NCI-H345 treated with DMSO at 0.1 percent for 48 hours (cell line): ENCODE results near the gene RPTOR.

ENCODE experiments used
- DNase-seq: peaks from one replicate; lab custom pipeline; 2025; ENCODE audit not compliant: unreplicated experiment; lab: John Stamatoyannopoulos, UW

RPTOR gene

DNA sequence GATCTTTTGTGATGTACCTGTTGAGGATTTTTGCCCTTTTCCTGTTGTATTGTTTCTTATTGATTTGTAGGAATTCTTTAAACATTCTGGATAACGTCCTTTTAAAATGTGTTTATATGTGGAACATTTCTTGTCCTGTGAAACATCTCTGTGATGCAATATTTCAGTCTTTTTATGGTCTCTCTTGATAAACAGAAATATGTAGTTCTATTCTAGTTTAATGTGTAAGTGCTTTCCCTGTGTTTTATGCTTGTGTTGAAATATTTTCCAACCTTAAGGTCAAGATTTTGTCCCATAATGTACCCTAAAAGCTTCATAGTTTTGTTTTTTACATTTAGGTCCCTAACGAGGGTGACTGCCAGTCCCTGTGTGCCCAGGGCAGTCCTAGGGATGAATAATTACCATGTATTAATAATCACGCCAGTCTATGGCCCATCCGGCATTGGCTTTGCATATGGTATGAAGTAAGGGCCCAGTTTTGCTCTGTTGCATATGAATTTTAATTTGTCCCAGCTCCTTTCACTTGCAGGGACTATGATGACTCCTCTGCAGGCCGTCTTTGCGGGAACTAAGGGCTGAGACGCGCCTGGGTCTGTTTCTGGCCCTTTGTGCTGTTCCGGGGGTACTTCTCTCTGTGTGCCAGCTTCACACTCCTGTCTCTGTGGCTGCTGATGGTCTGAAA lies 44.2 kb downstream of the RPTOR start:
- DNase-seq = no peak

DNA sequence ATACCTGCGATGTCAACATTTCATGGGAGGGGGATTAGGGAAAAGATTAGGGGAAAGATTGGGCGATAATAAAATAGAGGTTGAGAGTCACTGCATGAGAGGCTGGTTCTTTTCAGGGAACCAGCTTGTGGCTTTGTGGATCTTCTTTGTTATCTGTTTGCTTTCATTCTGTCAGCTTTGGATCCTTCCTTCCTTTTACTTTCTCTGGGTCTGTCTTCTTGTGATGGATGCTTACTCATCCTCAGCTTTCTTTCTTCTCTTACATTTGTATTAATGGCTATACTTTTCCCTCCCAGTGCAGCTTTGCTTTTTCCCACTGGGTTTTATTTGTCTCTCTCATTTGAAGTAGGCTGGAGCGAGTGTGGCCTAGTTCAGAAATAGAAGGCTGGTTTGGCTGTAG lies 47.1 kb downstream of the RPTOR start:
- no peak for DNase-seq

DNA sequence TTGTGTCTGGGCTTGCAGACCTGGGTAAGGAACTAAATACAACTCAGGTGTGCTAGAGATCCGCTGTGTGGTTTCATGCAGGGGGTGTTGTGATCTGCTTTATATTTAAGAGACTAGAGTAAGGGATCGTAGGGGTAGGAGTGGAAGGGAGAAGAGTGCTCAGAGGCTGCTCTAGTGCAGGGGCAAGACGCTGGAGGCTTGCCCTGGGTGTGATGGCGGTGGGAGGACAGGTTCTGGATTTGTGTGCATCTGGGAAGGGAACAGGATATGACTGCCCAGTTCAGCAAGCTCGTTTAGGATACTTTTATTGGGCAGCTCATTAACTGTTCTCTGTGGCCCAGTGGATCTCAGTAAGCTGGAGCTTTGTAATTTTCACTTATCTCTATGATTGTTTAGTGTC lies 47.6 kb downstream of the RPTOR start:
- no peak for DNase-seq

DNA sequence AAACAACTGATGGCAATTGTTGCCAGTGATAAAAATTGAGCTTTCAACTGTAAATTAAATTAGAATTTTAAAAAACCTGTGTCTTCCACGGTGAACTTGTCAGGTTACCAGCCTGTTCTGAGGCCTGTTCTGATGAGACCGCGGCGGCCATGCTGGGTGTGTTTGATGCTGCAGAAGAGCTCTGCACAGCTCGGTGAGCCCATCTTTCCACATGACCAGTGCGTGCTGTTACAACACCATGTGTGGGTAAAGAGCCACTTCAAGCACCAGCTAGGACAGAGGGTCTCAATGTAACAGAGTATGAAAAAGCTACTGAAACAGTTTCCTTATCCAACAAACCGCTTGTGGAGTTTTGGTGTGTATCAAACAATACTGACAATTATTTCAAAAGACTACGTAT lies 48.5 kb downstream of the RPTOR start:
- no peak for DNase-seq

DNA sequence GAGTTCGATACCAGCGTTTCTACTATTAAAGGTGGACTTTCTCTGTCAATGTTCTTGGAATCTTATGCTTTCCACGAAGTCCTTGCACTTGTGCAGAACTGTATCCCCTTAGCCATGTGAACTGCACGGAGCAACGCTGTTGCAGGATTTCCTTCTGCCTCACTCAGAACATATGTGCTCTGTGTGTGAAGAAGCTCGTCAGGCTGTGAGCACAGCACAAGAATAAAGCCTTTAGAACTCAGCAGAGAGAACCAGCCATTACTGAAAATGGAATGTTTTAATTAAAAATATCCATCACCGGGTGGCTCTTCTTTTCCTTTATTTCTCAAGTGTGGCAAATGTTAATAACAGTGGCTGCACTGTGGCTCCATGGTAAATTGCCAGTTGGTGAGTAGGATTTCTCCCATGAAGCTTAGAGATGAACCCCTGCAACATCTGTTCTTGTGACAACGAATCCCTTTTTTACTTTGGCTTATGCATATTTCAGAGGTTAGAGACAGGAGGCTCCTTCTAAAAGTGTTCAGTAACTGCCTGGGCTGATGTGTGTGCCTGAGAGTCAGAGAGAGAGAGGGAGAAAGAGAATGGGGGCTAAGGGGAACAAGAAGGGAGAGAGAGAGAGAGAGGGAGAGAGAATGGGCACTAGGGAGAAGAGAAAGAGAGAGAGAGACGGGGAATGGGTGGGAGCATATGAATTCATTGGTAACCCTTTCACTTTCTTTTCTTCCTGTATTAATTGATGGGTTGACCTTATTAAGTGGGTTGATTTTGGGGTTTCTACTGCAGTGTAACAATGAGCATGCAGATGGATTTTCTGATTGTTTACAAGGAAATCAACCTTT lies 50.0 kb downstream of the RPTOR start:
- no peak for DNase-seq

DNA sequence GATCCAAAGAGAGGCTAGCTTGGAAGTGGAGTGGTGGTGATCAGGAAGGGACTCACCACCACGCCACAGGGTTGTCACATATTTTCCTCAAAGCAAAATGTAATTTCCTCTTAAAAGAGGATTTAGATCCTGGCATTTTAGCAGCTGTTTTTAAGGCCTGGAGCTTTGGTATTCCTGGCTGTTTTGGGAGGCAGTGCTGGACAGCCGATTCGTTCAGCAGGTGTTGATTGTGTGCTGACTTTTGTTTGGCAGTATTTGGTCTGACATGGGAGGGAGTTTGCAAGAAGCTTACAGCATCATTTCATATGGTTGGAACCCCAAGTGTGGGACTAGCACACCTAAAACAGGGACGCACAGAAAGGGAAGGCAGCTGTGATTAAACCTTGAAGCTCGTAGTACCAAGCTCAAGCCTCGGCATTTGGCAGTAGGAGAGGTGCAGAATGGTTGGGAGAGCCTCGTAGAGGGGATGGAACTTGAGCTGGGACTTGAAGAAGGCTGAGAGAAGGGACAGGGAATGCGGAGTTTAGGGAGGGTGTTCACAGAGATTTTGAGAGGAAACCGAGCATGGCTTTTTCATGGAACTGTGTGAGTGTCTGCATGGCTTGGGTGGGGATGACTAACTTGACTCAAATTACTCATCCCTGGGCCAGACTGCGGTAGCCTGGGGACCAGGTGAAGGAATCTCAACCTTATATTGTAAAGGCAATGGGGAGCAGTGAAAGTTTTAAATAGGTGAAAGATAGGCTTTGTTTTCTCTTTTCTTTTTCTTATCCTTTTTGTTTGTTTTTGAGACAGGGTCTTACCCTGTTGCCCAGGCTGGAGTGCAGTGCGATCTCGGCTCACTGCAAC lies 52.3 kb downstream of the RPTOR start:
- no peak for DNase-seq

DNA sequence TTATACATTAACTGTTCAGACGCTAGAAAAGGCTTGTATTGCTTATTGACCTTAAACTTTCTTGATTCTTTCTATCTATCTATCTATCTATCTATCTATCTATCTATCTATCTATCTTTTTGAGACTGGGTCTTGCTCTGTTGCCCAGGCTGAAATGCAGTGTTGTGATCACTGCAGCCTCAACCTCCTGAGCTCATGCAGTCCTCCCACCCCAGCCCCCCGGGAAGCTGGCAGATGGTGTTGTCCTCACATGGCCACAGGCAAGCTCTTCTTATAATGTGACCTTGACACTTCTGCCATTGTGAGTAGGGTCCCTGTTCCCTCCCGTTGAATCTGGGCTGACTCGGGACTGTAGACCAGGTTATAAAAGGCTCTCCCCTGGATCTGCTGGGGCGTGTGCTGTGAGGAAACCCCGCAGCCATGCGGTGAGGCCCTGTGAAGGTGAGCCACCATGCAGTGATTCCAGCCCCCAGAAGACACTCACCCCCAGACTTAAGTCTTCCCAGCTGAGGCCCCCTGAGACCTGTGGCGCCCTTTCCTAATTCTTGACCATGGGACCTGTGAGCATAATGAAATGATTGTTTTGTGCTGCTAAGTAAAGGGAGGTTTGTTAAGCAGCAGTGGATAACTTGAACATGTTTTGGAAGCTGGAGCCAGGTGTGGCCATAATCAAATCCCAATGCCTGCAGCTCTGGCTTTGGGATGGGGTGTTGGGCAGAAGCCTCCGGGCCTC lies 54.3 kb downstream of the RPTOR start:
- no peak for DNase-seq

DNA sequence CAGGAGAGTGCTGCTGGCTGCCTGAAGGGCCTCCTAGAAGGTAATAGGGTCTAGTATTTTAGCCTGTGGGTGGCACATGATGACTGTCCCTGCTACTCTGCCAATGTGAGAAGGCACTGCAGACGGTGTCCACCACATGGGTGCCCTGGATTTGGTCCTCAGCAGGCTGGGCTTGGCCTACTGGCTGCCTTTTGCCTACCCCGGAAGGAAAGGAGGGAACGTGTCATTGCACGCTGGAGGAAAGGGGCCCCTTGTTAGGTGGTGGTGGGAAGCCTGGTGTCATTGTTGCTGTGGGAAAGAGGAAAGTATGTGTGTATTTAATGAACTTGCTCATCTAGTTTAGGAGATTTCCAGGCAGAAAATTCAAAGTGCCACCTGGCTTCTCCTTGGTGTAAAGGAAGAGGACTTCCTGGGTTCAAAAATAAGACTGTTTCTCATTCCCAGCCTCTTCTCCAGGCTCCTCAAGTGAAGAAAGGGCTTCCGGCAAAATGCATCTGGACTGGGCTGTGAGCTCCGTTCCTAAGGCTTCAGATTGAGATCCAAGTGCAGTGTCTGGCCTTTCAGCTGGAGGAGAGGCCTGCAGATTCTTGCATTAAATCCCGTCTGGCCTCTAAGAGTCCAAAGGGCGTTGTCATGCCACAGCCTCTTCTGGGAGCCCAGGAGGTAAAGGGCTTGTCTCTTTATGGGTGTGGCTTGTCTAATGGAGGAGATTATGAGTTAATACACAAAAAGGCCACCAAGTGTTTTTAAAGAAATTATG lies 55.1 kb downstream of the RPTOR start:
- DNase-seq = no peak

DNA sequence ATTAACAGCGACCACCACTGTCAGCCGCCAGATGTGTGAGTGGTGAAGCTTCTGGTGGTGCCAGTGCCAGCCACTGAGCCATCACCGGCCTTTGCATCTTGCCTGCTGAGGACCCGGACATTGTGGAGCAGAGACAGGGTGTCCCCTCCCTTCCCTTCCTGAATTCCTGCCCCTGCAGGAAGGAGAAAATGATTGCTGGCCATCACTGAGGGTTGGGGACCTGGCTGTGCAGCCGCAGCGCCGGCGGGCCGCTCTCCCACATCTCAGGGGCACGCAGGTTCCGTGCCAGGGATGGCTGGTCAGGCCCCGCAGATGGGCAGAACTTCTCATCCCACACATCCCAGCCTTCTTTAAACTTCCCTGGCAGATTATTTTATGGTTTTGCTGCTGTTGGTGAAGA lies 56.5 kb downstream of the RPTOR start:
- DNase-seq = no peak

DNA sequence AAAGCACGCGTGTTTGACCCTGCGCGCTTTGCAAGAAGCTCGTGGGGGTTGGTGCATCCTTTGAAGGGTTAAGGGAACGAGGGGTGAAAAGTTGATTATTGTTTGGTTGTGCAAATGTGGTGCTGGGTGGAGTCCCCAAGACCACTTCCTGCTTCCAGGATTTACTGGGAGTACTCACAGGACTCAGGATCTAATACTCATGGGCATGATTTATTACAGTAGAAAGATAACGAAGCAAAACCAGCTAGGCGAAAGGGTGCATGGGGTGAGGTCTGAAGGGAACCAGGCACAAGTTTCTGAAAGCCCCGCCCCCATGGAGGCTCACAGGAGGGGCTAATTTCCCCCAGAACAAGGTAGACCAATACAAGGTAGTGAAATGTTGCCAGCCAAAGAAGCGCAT lies 58.8 kb downstream of the RPTOR start:
- DNase-seq = no peak

DNA sequence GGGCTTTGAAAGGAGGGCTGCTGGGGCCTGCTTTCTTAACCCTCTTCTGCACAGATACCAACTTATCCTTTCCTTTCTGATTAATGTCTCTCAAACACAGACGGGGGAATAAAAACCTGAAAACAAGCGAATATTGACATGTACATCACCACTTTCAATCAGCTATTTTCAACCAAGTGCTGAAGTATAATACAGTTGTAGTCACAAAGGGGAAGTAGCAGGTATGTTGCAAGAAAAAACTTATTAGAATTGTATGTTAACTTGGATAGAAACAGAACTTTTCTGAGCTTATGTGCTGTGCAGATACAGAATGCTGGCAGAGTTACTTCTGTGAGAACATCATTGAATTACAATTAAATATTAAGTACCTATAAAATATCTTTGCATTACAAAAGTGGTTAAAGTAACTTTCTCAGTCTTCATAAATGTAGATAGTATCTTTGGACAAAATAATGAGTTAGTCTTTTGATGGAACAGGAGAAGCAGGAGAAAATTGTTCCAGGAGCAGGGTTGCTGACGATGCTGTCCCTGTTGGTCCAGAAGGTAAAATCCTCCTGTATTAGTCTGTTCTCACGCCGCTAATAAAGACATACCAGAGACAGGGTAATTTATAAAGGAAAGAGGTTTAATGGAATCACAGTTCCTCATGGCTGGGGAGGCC lies 59.5 kb downstream of the RPTOR start:
- DNase-seq = no peak

DNA sequence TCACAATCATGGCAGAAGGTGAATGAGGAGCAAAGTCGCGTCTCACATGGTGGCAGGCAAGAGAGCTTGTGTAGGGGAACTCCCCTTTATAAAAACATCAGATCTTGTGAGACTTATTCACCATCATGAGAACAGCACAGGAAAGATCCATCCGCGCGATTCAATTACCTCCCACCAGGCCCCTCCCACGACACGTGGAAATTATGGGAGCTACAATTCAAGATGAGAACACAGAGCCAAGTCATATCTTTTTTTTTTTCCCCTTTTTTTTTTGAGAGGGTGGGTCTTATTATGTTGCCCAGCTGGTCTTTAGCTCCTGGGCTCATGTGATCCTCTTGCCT lies 60.0 kb downstream of the RPTOR start:
- DNase-seq = no peak

DNA sequence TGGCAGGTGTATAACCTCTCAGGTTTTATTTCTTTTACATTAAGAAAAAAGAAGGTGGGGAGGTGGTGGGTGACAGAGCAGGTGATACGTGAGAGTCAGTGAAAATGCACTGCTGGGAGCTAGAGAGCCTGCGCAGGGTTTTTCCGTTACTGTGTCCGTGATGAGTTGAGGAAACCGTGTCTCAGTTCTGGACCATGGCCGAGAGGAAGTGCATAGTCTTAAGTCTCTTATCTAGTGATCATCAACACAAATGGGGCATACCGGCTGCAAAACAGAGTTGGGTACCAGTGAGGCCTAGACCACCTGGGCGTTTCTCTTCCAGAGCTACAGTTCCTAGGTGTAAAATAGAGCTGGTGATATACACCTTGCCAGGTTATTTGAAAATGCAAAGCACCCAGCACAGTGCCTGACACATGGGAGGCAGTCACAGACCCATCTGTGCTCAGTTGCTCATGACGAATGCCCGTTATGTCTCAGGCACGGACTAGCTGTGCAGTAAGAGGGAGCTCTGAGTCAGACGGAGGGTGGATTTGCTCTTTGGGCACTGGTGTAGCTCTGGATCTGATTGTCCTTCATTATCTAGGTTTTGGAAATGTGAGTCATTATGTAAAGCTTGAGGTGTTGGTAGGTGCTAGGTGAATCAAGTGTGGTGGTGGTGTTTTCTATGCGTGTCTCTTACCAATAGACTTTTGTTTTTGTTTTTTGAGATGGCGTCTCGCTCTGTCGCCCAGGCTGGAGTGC lies 60.9 kb downstream of the RPTOR start:
- DNase-seq = no peak

DNA sequence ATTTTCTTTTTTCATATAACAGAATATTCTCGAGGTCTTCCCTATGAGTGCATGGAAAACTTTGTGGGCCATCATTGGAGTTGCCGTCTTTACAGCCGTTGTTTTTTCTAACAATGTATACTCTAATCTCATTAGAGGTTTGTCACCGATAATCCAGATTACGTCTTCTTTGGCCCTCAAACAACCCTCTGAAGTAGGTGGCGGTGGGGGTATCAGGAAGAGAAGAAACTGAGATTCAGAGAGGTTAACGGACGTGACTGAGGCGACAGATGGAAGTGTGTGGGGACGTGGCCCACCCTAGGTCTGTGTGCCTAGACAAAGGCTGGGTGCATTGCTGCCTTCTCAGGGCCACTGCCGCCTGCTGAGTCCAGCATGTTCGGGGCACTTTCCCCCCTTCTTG lies 63.7 kb downstream of the RPTOR start:
- no peak for DNase-seq

DNA sequence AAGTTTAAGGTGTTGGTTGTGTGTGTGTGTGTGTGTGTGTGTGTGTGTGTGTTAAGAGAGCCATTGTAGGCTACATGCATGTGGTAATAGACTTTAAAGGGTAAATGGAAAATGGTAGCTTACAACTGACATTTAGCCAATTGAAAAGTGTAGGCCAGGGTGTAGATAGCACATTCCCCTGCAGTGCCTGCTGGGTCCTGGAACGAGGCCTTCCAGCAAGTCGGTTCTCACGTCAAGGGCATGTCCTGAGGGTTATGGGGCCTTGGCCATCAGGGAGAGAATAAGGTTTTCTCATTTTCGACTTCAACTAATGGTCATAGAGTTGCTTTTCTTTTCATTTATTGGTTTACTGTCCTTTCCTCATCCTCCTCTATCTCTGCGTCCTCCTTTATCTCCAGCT lies 65.1 kb downstream of the RPTOR start:
- no peak for DNase-seq

DNA sequence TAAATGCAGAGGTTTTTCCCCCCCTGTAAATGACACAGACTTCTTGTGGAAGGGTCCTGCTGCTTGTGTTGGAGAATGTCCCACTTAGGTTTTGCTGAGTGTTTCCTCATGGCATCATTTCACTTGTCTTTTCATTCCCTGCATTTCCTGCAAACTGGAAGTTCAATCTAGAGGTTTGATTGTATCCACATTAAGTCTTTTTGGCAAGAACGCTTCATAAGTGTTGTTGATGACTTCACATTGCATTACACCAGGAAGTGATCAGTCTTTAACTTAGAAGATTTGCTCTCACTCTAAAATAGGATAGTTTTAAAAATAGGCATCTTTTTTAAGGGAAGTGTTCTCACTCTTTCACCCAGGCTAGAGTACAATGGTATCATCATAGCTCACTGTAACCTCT lies 67.2 kb downstream of the RPTOR start:
- no peak for DNase-seq

DNA sequence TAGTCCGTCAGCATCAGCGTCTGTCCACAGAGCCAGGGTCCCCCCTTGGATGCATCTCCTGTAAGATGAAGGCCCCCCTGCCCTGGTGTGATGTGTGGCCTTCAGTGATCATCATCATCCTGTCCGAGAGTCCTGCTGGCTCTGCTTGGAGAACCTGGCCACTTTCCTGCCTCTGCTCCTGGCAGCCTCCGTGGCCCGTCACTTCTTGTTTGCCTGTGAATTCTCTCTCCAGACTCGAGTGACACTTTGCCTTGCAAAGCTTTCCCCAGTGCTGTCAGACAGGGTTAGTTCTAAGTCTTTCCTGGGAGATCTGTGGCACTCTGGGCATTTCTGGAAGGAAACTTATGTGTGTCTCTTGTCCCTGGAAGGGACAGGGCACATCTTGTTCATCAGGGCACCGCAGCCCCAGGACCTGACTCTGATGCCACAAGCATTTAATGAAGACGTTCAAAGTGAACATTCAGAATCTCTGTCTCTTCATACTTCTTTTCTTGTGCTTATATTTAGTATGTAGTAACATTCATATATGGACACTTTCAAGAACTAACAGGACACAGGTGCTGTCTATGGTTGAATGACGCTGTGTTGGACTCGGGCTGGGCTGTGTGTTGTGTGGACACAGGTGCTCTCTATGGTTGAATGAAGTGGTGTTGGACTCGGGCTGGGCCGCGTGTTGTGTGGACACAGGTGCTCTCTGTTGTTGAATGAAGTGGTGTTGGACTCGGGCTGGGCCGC lies 68.5 kb downstream of the RPTOR start:
- DNase-seq = peak; percentile 88

DNA sequence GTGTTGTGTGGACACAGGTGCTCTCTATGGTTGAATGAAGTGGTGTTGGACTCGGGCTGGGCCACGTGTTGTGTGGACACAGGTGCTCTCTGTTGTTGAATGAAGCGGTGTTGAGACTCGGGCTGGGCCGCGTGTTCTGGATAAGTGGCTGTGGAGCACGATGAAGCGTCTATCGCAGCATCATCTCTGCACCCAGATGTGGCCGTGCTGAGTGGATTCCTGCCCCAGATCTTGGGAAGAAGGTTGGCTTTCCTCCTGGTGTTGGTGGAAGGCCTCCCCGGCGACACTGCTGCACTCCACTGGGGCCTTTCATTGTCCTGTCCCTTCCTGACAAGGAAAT lies 69.1 kb downstream of the RPTOR start:
- DNase-seq = peak; percentile 88
